Activated T-cell treated with anti-CD3 and anti-CD28 coated beads for 4 hours (primary cell): ENCODE measurements around the gene PRMT1.
"Not testable (repeated sequence)": the region's sequence is repeated elsewhere in the genome, so short reads cannot be mapped to it uniquely, and the experiment has no call there.

Experiments used
- DNase-seq: peaks from one replicate; pipeline ENCODE4 v3.0.0-alpha.2; 2020

The PRMT1 gene

DNA sequence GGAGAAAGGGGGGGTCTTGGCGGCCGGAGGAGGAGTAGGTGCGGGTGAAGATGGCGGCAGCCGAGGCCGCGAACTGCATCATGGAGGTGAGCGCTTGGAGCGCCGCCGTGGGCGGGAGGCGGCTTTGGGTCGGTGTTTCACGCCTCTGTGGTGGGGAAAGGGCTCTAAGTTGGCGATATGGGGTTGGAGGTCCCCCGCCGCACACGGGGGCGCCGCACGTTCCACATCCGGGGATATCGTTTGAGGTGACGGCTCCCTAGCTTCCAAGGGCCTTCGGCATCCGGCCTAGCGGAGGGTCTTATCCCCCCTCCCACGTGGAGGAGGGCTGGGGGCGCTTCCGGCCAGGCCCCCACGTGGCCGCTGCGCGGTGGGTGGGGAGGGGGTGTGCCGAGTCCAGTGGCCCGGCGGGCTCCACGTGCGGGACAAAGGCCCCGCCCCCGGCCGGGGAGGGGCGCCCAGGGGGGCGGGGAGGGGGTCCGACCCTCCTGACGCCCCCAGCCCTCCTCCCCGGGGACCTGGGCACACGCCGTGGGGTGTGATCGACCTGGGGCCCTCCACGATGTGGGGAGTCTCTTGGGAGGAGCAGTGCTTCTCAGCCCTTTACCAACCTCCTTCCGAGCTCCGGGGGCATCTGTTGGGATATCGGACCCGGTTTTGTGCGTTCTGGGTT, at the start of gene PRMT1:
TSS of gene PRMT1 (plus strand) at position 41 of the 670 bp plus-strand sequence. CDS start at position 51, 10 bp downstream.
- peak; percentile 37 for DNase-seq

DNA sequence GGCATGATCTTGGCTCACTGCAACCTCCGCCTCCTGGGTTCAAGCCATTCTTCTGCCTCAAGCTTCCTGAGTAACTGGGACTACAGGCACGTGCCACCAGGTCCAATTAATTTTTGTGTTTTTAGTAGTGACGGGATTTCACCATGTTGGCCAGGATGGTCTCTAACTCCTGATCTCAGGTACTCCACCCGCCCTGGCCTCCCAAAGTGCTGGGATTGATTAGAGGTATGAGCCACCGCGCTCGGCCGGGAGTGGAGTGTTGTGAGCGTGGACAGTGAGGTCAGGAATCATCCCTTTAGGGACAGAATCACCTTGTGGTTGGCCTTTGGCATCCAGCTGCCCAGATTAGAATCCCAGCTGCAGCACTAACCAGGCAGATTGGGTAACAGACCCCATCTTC, 47.4 kb upstream of the PRMT1 start:
- no peak for DNase-seq

DNA sequence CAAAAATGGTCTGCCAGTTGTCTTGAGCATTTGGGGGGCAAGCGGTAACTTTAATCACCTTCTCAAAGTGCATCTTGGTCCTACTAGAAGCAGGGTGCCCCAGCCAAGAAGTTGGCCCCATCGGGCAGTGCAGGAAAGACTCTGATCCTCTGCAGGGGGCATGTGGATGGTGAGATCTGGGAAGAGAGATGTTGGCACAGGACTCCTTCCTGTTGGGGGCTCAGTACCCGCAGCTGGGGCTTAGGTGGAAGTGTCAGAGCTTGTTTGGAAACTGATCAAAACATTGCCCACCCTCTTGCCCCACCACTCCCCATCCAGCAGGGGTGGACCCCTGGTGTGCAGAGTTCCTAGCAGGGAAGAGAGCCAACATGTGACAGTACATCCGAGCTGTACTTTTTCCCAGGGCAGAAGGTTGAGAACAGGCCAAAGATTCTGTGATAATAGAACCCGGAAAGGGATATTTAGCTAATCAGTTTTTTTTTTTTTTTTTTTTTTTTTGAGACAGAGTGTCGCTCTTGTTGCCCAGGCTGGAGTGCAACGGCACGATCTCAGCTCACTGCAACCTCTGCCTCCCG, 46.0 kb upstream of the PRMT1 start:
- no peak for DNase-seq

DNA sequence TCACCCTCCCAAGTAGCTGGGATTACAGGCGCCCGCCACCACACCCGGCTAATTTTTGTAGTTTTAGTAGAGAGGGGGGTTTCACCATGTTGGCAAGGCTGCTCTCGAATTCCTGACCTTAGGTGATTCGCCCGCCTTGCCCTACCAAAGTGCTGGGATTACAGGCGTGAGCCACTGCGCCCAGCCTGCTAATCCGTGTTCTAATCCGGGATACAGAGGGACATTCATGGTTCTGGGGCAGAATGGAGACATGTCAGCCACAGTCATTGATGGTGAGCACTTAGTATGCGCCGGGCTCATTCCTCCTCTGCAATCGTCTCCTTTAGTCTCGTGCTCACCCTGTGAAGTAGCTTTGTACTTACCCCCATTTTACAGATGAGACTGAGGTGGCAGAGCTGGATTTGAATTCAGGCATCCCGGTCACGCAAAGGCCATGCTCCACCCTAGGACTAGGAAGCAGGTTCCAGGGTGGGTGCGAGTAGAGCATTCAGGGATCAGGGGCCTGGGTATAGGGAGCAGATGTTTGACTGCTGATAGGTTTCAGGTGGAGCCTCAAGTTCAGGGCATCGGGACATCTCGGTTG, 45.4 kb upstream of the PRMT1 start:
- DNase-seq: no peak

DNA sequence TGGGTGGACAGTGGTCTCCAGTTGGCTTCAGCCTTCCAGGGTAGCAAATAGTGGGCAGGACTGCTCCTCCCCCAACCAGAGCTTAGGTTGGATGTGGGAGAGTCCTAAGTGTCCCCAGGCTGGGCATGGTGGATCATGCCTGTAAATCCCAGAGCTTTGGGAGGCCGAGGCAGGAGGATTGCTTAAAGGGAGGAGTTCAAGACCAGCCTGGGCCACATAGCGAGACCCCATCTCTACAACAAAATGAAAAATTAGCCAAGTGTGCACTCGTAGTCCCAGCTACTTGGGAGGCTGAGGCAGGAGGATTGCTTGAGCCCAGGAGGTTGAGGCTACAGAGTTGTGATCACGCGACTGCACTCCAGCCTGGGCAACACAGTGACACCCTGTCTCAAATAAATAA, 44.5 kb upstream of the PRMT1 start:
- DNase-seq: no peak

DNA sequence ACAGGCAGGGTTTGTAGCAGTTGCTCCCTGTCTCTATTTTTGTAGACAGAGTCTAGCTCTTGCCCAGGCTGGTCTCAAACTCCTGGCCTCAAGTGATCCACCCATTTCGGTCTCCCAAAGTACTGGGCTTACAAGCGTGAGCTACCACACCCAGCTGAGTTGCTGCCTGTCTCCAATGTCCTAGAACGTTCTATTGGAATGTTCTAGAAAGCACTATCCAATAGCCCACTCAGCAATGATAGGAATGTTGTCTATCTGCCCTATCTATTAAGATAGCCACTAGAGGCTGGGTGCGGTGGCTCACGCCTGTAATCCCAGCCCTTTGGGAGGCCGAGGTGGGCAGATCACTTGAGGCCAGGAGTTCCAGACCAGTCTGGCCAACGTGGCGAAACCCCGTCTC, 43.8 kb upstream of the PRMT1 start:
- not testable (repeated sequence) for DNase-seq

DNA sequence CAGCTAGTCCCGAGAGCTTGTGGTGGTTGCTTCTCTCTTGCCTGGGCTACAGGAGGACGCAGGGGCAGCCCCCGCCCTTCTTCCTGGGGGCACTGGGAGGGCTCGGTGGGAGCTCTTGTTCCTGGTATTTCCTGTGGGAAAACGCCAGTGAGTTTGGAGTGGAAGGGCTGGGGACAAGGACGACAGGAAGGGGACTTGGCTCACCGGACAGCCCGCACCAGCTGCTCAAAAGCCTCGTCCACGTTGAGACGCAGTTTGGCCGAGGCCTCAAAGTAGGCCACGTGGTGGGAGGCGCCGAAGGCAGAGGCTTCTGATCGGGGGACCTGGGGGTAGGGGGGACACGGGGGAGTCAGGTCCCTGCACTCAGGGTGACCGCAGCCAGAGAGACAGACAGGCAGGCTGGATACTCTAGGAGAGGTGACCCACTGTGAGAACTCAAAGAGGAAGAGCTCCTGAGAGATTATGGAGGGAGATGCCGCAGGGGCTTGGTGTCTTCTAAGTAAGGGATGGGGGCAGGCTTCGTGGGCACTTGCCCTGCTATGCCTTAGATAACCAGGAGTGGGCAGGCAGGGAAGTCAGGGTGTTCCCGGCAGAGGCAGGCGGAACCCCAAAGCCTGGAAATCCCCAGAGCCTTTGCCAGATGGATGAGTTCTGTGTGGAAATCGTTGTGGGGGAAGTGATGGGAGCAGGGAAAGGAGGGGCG, 41.4 kb upstream of the PRMT1 start:
- no peak for DNase-seq

DNA sequence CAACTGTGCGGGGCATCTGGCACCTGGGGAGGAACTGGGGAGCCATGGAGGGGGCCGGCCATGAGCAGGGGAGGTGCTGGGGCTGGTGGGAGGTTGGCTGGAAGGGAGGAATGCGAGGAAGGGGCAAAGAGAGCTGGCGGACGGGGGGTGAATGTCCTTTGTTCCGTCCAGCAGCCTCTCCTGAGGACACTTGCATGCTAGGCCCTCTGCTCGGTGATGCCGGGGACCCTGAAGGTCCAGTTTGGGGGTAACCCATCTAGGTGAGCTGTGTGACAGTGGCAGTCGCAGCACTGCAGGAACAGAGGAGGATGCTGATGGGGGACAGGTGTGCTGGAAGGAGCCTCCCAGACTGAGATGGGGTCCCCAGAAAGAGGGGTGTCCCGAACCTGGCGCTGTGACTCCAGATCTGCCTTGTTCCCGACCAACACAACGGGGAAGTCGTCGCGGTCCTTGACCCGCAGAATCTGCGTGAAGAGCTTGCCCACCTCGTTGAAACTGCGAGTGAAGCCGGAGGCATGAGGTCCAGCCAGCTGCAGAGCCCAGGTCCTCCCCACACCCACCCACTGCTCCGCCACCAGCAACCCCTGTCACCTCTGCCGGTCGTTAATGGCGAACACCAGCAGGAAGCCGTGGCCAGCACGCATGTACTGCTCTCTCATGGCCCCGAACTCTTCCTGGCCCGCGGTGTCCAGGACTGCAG, 40.7 kb upstream of the PRMT1 start:
- DNase-seq: no peak

DNA sequence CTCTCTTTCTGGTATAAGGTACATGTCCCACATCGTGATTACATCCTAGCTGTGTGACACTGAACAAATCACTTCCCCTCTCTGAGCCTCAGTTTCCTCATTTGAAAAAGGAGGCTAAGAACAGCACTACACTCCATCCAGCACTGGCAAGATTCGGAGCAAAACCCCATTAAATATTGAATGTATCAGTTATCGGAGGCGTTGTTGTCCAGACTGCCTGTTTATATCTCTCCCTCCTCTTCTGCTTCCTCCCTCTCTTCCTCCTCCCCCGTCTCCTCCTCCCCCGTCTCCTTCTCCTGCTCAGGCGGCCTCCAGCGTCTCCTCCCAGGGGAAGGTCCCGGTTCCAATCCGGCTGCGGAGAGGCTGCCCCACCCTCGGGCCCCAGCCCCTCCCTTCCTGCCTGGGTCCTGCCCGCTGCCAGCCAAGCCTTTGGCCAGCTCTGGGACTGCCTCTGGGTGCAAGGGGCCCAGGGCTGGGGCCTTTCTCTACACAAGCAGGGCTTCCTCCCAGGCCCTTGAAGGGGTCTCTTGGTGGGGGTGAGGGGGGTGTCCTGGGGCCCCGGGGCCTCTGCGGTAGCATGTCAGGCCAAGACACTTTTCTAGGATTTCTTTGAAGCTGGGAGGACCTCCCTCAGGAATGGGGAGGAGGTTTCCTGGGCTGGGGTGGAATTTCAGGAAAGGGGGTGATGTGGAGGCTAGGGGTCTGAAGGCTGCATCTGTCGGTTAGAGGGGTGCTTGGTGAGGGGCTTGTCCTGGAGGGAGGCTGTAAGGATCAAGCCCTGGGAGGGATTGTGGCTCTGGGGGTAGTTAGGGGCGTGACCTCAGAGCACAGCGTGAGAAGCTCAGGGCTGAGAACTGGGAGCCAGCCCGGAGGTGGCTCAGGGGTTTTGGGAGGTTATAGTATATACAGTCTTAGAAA, 39.0 kb upstream of the PRMT1 start:
- no peak for DNase-seq

DNA sequence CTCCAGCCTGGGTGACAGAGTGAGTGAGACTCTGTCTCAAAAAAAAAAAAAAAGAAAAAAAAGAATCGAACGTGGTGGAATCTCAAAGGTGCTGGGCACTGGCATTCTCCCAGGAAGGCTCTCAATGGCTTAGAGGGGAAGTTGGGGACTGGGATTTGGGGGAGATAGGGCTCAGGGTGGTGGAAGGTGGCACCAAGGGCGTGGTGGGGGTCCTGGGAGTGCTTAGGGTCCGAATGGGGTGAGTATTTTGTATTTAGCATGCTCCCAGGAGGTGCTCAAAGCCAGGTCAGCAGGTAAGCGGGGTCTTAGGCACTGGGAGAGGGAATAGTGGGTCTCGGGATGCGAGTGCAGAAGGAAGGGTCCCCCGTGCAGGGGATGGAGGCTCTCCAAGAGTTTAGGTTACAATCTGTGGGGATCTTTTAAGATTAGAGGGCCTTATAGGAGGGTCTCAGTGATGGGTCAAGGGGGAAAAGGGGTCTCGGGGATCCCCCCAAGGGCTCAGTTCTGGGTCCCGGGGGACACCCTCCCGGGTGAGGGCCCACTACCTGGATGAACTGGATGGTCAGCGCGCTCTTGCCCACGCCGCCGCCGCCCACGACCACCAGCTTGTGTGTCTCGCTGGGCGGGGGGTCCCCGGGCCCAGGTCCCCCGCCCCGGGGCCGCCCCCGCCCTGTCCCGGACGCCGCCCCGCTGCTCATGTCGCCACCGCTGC, 37.5 kb upstream of the PRMT1 start:
- no peak for DNase-seq

DNA sequence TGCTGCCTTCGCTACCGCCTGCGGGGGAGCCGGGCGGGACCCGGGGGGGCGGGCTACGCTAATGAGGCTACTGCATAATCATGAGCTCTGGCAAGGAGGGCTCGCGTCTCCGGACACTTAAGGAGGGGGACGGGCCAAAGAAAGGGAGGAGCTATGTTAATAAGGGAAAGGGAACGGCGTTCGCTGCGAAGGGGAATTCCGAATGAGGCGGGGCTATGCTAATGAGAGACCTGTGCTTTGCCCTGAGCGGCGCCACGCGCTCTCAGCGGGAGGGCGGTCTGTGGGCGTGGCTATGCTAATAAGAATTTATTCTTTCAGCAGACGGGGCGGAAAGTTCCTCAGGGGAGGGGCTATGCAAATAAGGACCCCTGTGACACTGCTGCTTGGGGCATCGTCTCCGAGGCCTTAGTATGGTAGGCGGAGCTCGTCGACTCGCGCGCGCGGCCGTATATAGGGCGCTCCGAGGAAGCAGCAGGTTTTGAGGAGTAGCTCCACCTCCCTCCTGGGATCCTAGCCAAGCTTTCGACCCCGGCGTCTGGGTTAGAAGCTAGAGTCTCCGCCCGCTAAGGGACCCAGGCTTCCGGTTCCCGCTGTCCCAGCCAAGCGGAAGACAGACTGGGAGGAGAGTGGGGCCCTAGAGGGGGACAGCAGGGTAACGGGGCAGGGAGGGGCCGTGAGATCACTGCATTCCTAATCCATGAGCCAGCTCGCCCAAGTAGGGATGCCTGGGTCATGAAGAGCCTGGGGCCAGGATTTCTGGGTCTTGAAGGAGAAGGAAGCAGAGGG, 36.8 kb upstream of the PRMT1 start, which contains the start of gene RRAS:
TSS of gene RRAS (minus strand) at position 31 of the 786 bp plus-strand sequence. CDS start 45 bp downstream, outside the sequence.
- DNase-seq: peak; percentile 99

DNA sequence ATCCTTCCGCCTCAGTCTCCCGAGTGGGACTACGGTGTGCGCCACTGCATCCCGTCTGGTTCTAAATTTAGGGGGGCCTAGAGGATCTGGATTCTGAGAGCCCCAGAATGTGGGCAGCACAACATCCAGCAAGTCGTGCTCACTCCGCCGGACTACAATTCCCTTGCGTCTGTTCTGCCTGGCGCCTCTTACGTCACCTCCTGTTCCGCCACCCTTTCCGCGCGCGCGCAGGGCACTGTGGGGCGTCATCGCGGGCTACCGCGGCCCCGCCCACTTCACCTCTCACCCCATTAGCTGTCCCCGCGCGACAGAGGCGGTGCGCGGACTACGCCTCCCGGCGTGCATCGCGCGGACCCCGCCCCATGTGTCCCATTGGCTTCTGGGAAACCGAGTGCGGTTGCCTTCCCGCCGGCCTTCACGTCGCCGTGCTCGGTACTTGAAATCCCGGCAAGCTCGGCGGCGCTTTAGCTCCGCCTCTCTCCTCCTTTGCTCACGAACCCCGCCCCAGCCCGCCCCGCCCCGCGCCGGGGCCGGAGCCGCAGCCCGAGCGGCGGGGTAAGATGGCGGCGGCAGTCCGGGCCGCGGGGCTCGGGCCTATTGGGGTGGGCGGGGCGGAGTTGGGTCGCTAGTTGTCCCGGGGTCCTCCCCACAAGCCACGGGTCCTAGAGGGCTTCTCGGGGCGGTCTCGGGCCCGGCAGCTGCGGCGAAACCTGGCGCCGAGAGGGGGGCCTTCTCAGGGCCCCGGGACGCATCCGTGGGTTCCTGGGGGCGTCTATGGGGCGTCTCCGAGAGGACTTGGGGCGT, 35.2 kb upstream of the PRMT1 start, which contains the start of gene SCAF1:
TSS of gene SCAF1 (plus strand) at position 522 of the 804 bp plus-strand sequence. CDS start 2,818 bp downstream, outside the sequence.
- peak; percentile 97 for DNase-seq

DNA sequence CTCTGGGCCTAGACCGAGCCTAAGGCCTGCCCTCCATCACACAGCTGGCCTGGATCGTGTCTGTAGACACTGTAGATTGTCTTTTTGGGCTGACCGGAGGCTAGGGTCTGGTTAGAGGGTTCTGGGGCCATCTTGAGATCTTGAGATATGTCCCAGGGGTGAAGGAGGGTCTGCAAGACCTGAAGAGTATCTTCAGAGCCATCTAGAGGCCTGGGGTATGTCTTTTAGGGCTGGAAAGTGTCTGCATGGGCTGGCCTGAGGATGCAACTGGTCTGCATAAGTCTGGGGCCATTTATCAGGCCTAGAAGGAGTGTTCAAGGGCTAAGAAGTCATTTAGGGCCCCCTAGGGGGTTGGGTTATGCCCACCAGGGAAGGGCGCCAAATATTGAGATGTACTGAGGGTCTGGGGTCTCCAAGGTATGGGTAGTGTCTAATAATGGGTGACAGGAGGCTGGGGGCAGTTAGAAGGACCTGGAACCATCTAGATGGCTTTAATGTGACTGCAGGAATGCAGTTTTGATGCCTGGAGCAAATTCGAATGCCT, 34.5 kb upstream of the PRMT1 start:
- DNase-seq: no peak

DNA sequence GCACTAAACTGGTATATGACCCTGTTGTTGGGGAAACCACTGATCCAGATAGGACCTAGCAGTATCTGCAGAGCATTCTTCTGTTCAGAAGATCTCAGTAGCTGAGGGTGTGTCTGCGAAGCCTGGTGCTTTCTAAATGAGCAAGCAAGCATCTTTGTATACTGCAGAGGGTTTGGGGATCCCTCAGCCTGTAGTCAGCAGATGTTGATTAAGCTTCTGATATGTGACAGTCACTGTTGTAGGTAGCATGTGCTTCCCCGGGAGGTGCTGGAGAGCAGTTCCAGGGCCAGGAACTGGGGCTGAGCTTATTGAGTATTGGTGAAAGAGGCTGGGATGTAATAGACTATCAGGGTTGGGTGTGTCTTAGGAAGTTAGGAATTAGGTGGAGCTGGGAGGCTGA, 33.6 kb upstream of the PRMT1 start:
- DNase-seq: no peak

DNA sequence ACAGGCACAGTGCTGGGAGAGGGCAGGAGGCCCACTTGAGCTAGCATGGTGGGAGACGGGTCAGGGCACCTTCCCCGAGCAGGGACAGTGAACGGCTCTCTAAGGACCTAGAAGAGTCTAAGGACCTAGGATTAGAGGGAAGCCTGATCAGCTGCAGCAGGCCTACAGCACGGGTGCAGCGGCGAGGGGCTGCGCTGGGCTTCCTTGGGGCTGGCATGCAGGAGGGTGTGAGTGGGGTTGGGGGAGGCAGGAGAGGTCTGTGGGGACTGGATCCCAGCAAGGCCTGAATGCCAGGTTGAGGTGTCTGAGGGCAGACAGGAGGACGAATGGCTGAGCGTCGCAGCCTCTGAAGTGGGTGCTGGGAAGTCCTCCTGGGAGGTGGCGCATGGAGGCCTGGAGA, 31.5 kb upstream of the PRMT1 start:
- no peak for DNase-seq

DNA sequence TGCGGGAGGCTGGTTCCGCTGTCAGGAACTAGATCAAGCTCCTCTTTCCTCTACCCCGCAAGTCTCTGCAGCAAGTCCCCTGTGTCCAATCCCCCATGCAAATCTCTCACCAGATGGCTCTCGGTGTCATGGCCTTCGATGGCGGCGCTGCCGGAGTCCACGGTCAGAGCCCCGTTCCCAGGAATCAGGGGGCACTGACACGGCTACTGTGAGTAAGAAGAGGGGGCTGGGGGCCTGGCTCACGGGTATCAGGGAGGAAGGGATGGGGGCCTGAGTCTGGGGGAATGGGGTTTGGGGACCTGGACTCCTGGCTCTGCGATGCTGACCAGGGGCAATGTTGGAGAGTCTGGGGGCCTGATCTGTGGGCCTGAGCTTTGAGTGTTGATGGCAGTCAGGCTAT, 31.1 kb upstream of the PRMT1 start:
- DNase-seq: no peak

DNA sequence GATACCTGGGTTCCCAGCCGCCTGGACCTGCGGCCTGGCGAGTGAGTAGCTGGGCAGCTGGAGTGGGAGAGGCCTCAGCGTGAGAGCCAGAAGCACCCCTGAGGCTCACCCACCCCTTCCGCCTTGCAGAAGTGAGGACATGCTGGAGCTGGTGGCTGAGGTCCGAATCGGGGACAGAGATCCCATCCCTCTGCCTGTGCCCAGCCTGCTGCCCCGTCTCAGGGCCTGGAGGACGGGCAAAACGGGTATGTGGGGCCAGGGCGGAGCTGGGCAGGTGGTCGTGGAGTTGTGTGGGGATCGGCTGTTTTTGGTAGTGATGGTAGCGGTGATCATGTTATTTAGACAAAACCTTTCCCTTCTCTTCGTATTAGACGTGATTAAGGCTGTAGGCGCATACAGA, 30.5 kb upstream of the PRMT1 start:
- no peak for DNase-seq

DNA sequence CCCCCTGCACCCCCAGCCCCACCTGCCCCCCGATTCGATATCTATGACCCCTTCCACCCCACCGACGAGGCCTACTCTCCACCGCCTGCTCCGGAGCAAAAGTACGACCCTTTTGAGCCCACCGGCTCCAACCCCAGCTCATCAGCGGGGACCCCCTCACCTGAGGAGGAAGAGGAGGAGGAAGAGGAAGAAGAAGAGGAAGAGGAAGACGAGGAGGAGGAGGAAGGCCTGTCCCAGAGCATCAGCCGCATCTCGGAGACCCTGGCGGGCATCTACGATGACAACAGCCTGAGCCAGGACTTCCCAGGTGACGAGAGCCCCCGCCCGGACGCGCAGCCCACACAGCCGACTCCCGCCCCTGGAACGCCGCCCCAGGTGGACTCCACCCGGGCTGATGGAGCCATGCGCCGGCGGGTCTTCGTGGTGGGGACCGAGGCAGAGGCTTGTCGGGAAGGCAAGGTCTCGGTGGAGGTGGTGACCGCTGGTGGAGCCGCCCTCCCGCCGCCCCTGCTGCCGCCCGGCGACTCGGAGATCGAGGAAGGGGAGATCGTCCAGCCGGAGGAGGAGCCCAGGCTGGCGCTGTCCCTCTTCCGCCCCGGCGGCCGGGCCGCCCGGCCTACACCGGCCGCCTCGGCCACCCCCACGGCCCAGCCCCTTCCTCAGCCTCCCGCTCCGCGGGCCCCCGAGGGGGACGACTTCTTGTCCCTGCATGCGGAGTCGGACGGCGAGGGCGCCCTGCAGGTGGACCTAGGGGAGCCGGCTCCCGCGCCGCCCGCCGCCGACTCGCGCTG, 25.8 kb upstream of the PRMT1 start:
- DNase-seq: no peak
